ENCODE results near the gene KCNN3. TPM values are rescaled to one million over a fixed set of nuclear protein-coding genes. Genes with fewer than 3 reads are reported as not detected.

Gene KCNN3
- total and polyA plus RNA-seq, 2 of the 13 experiments (the other 11 are each of a cell fraction or from before 2014, with no cell fraction given) = not detected

GRCh38 chr1:154839691-154840090, 30.4 kb downstream of the KCNN3 start:
- FAIRE-seq (no peak), DNase-seq (ENCODE audit: low spot score) (no peak), ATAC-seq (no peak)
- H3K4me3 ChIP-seq (replicated peaks in 1 of 3; ENCODE audit: insufficient read depth in 1 of 3, low read depth in 2 of 3, low read length in 3 of 3) = no peak overlapping the region
- no peaks in the 10 kb centered on the region for H3K36me3 ChIP-seq (replicated peaks in 1 of 2; ENCODE audit: control insufficient read depth in 1 of 2, insufficient read depth in 2 of 2, low read length in 2 of 2)
- intact Hi-C loops (cut with micrococcal nuclease; ENCODE audit: unreplicated experiment) = no loop called here
- no peaks in the 10 kb centered on the region for H3K4me1 ChIP-seq (ENCODE audit: insufficient read depth, low read length)
- ChIA-PET POLR2A (no interaction called here), CTCF (ENCODE audit: low intra/inter-chr PET ratio, low total read pairs) (no interaction called here)
- in situ Hi-C loops (cut with HindIII; ENCODE audit: extremely low pct_ligation_motif_present, low pct_unique_long_range_greater_than_20kb) = no loop called here
- BruUV-seq (replicated peaks) = no TSS peak
- H2AFZ ChIP-seq (ENCODE audit: low read length) = no peak overlapping the region
- no peaks in the 10 kb centered on the region for H3K9me3 ChIP-seq (ENCODE audit: low read length)
- no peaks in the 10 kb centered on the region for H3K79me2 ChIP-seq (ENCODE audit: insufficient read depth, low read length)
- no peak overlapping the region for H3K27ac ChIP-seq (ENCODE audit: extremely low read length, insufficient read depth, low read length)
- H3K9ac ChIP-seq (ENCODE audit: insufficient read depth, low read depth, low read length) = no peak overlapping the region
- no peaks in the 10 kb centered on the region for H4K20me1 ChIP-seq (ENCODE audit: insufficient read depth, low read length)
- no CpG with 5 or more reads among the region's 3 CpGs for WGBS (ENCODE audit: low lambda C conversion rate)
- peaks cover 15 to 75% of the 10 kb centered on the region in 2 experiments for H3K27me3 ChIP-seq (ENCODE audit: control insufficient read depth in 1 of 2, insufficient read depth in 2 of 2, low read length in 2 of 2)
- H3K4me2 ChIP-seq (ENCODE audit: low read depth, low read length) = no peak overlapping the region
- TF ChIP-seq ATF2 (CRISPR knock-in tag; IDR thresholded peaks at IDR 0.05) (no peak), SIN3A (IDR thresholded peaks at IDR 0.05; ENCODE audit: borderline replicate concordance, low read depth, low read length) (no peak), NR3C1 (CRISPR knock-in tag; IDR thresholded peaks at IDR 0.05) (no peak), IRF9 (CRISPR knock-in tag; IDR thresholded peaks at IDR 0.05; ENCODE audit: borderline replicate concordance) (no peak), ZBTB14 (CRISPR knock-in tag; IDR thresholded peaks at IDR 0.05) (no peak), ZNF784 (CRISPR knock-in tag; IDR thresholded peaks at IDR 0.05; ENCODE audit: borderline replicate concordance) (no peak), ZSCAN31 (CRISPR knock-in tag; IDR thresholded peaks at IDR 0.05; ENCODE audit: low read depth) (no peak), JUN (CRISPR knock-in tag; IDR thresholded peaks at IDR 0.05) (no peak), ZNF768 (CRISPR knock-in tag; IDR thresholded peaks at IDR 0.05) (no peak), ZNF280D (CRISPR knock-in tag; IDR thresholded peaks at IDR 0.05) (no peak), HOXA3 (CRISPR knock-in tag; IDR thresholded peaks at IDR 0.05) (no peak), SIX1 (CRISPR knock-in tag; IDR thresholded peaks at IDR 0.05; ENCODE audit: borderline replicate concordance) (no peak), ZSCAN5A (CRISPR knock-in tag; IDR thresholded peaks at IDR 0.05; ENCODE audit: borderline replicate concordance) (no peak)

All from HepG2 (cell line).